Measurements from ENCODE around the gene ARFRP1.

ARFRP1 gene, protein sequence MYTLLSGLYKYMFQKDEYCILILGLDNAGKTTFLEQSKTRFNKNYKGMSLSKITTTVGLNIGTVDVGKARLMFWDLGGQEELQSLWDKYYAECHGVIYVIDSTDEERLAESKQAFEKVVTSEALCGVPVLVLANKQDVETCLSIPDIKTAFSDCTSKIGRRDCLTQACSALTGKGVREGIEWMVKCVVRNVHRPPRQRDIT

DNA sequence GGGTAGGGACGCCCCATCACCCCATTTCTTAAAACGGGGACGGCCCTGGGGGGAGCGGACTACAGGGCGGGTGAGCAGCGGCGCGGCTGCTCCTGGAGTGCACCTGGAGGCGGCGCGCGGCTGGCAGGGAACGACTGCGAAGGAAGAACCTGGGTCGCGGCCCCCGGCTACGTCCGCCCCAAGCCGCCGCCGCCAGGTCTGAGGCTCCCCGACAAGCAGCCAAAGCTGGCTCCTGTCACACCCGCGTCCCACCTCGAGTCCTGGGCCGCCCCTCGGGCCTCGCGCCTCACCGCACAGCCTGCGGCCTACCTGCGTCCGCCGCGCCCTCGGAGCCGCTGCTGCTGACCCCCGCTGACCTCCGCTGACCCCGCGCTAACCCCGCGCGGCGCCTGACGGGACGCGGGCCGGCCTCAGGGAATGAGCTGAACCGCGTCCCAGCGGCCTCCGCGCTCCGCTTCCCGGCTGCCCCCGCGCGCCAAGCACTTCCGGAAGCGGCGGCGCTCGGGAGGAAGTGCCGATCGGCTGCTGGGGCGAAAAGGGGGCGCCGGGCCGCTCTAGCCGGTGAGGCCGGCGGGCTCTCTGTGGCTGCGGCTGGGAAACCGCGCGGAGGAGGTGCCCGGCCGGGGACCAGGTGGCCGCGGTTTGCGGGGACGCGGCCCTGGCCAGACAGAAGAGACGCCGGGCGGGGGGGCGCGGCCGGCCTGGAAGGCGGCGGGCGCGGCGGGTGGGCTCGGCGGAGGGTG, at the start of gene ARFRP1, which contains the start of gene ZGPAT:
Gene ARFRP1 (minus strand): TSS at position 419 of the 743 bp plus-strand sequence. CDS start 885 bp downstream, outside the sequence.
Gene ZGPAT (plus strand): TSS at position 482 of the 743 bp plus-strand sequence. CDS start 542 bp downstream, outside the sequence.
- DNase-seq (ENCODE audit: low spot score), result peak; percentile 96
- TF ChIP-seq, protein P1, sequence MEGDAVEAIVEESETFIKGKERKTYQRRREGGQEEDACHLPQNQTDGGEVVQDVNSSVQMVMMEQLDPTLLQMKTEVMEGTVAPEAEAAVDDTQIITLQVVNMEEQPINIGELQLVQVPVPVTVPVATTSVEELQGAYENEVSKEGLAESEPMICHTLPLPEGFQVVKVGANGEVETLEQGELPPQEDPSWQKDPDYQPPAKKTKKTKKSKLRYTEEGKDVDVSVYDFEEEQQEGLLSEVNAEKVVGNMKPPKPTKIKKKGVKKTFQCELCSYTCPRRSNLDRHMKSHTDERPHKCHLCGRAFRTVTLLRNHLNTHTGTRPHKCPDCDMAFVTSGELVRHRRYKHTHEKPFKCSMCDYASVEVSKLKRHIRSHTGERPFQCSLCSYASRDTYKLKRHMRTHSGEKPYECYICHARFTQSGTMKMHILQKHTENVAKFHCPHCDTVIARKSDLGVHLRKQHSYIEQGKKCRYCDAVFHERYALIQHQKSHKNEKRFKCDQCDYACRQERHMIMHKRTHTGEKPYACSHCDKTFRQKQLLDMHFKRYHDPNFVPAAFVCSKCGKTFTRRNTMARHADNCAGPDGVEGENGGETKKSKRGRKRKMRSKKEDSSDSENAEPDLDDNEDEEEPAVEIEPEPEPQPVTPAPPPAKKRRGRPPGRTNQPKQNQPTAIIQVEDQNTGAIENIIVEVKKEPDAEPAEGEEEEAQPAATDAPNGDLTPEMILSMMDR (IDR thresholded peaks at IDR 0.05; ENCODE audit: extremely low read depth, missing control alignments), result no peak

DNA sequence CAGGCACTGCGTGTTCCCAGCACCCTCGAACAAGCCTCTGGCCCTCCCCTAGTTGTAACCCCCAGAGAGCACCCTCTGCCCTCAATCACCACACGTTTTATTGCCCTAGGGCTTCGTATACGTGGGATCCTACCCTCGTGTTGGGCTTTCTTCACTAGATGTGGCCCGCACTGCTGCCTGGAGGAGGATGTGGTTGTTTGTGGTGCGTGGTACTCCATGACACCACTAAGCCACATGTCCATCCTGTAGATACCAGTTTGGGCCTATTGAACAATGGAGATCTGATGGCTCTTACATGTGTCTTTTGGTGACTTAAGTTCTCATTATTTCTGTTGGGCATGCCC, 48.8 kb upstream of the ARFRP1 start:
- no peak for DNase-seq (ENCODE audit: low spot score)
- TF ChIP-seq, protein P1 (IDR thresholded peaks at IDR 0.05; ENCODE audit: extremely low read depth, missing control alignments), result no peak

DNA sequence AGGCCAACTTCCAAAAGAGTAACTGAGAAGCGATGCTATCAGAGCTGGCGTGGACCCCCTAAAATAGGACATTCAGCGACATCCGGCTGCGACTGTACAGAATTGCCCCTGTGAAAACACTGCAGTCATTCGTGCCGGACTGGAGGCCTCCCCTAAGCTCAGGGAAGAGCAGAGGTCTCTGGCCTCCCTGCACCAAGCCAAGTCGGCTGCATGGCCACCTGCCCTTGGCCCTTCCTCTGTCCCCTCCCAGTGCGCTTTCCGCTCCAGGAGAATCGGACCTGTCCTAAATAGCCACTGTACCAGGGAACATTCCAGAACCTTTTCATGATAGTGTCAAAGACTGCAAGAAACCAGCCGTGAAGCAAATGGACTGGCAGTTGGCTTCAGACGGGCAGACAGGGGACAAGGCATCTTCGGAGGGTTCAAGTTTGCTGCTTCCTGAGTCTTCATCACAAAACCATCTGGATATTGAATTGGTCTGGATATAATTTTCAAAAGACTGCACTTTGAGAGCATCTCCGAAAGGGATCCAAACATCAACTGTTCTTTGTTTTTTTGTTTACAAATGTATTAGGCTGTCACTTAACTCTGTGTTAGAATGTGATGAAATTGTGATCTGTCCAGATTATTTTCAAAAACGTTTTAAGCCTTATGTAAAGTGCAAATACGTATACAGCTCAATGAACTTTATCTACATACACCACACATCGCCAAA, 48.3 kb upstream of the ARFRP1 start:
- TF ChIP-seq, protein P1 (IDR thresholded peaks at IDR 0.05; ENCODE audit: extremely low read depth, missing control alignments), result no peak

DNA sequence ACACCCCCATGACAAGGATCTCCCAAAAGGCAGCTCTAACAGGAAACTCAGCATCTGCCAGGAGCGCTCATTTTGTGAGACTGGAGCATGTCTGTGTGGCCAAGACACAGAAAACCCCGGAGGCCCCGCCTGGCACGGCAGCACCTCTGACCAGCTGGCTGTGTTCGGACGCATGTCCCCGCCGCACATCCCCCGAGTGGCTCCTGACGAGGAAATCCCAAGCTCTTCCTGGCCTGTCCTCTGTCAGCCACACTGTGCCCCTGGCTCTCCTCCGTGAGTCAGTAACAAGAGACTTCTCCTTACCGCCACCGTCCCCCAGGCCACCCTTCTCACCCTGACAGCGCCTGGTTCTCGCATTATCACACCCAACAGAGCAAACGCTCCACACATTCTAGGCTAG, 46.2 kb upstream of the ARFRP1 start:
- no peak for DNase-seq (ENCODE audit: low spot score)
- TF ChIP-seq, protein P1 (IDR thresholded peaks at IDR 0.05; ENCODE audit: extremely low read depth, missing control alignments), result no peak

More for the DNA sequence above, 48.3 kb upstream of the ARFRP1 start:
- DNase-seq (ENCODE audit: low spot score), result no peak

DNA sequence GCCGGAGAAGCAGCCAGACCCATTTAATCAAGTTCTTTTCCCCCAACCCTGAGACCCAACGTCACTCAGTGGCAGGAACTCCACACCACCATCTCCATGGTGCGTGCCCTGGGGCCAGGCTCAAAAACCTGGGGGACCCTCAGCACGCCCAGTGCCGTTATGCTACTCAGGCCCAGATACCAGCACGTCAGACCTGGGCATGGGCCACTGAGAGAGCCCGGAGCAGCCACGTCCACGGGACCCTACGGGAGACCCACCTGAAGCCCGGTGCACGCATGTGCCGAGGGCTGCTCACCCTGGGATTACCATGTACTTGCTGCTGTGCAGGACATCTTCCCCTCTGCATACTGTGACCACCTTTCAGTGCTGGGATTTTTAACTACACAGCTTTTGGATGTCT, 45.6 kb upstream of the ARFRP1 start:
- no peak for DNase-seq (ENCODE audit: low spot score)
- TF ChIP-seq, protein P1 (IDR thresholded peaks at IDR 0.05; ENCODE audit: extremely low read depth, missing control alignments), result no peak

DNA sequence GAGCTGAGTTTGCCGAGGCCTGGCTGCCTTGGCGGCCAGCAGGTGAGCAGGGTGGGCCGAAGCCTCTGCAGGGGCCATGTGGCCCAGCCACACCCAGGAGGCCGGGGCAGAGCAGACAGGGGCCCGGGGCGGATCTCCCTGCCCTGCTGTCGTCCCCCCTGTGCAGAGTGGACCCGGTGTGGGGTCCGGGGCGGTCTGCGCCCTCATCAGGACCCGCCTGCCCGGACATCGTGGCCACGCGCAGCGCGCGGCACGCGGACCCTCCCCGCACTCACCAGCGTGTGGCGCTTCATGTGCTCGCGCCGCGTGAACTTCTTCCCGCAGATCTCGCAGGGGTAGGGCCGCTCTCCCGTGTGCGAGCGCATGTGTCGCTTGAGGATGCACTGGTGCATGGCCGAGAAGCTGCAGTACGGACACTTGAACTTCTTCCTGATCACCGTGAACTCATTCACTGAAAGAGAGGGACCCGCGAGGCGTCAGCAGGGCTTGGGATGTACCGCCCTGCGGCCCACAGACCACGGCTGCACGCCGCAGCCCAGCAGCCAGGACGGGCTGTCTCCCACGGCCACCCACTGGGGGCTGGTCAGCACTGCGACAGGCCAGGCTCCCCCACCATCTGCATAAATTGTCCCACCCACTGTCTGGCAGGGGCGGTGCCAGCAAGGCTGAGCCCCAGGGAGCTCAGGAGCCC, 44.8 kb upstream of the ARFRP1 start:
- no peak for DNase-seq (ENCODE audit: low spot score)
- TF ChIP-seq, protein P1 (IDR thresholded peaks at IDR 0.05; ENCODE audit: extremely low read depth, missing control alignments), result no peak
